GM19438 (cell line): Measurements from ENCODE around the gene UGT8.
A peak's percentile ranks its signal among the peaks of the same experiment; 100 is the strongest.
"Not testable (repeated sequence)": the region's sequence is repeated elsewhere in the genome, so short reads cannot be mapped to it uniquely, and the experiment has no call there.

ENCODE experiments used
- ATAC-seq: cut with Tn5 transposase; IDR thresholded peaks from one replicate; pipeline ENCODE4 v1.9.1; 2021; ENCODE audit warnings: low read depth; ENCODE audit not compliant: unreplicated experiment

The UGT8 gene

GRCh38 chr4:114598191-114599121 lies at the start of gene UGT8:
UGT8 (plus strand) TSS chr4:114598807; CDS start chr4:114622881, 24,074 bp downstream.
- peak; percentile 46 for ATAC-seq

- no peak for ATAC-seq
Observed at GRCh38 chr4:114549638-114550037, 49.0 kb upstream of the UGT8 start.

- ATAC-seq, result no peak
Observed at GRCh38 chr4:114558446-114559020, 40.1 kb upstream of the UGT8 start.

GRCh38 chr4:114561590-114561989 lies 37.0 kb upstream of the UGT8 start:
- ATAC-seq, result no peak

- no peak for ATAC-seq
Observed at GRCh38 chr4:114562176-114562904, 36.3 kb upstream of the UGT8 start.

GRCh38 chr4:114563536-114564315 lies 34.9 kb upstream of the UGT8 start:
- ATAC-seq, result no peak

- ATAC-seq, result no peak
Observed at GRCh38 chr4:114577386-114577785, 21.2 kb upstream of the UGT8 start.

- ATAC-seq, result no peak
Observed at GRCh38 chr4:114582621-114583020, 16.0 kb upstream of the UGT8 start.

- no peak for ATAC-seq
Observed at GRCh38 chr4:114588305-114588704, 10.3 kb upstream of the UGT8 start.

GRCh38 chr4:114590360-114590759 lies 8.2 kb upstream of the UGT8 start:
- ATAC-seq, result not testable (repeated sequence)

GRCh38 chr4:114593526-114593925 lies 5.1 kb upstream of the UGT8 start:
- ATAC-seq, result no peak

- no peak for ATAC-seq
Observed at GRCh38 chr4:114595207-114595606, 3.4 kb upstream of the UGT8 start.

- ATAC-seq, result no peak
Observed at GRCh38 chr4:114595921-114596320, 2.7 kb upstream of the UGT8 start.

GRCh38 chr4:114597410-114598115 lies 1.0 kb upstream of the UGT8 start:
- ATAC-seq, result no peak

- no peak for ATAC-seq
Observed at GRCh38 chr4:114599231-114599902, 760 bp downstream of the UGT8 start.

- no peak for ATAC-seq
Observed at GRCh38 chr4:114599903-114600552, 1.4 kb downstream of the UGT8 start.

GRCh38 chr4:114600672-114601071 lies 2.1 kb downstream of the UGT8 start:
- ATAC-seq, result no peak

GRCh38 chr4:114601304-114602052 lies 2.9 kb downstream of the UGT8 start:
- peak; percentile 18 for ATAC-seq
